HG03045 (cell line): ENCODE data around the gene PRDM15.

Experiments used
- ATAC-seq: cut with Tn5 transposase; IDR thresholded peaks from one replicate; pipeline ENCODE4 v1.9.1; 2021; ENCODE audit warnings: mild to moderate bottlenecking, moderate library complexity; ENCODE audit not compliant: unreplicated experiment

Gene PRDM15

DNA sequence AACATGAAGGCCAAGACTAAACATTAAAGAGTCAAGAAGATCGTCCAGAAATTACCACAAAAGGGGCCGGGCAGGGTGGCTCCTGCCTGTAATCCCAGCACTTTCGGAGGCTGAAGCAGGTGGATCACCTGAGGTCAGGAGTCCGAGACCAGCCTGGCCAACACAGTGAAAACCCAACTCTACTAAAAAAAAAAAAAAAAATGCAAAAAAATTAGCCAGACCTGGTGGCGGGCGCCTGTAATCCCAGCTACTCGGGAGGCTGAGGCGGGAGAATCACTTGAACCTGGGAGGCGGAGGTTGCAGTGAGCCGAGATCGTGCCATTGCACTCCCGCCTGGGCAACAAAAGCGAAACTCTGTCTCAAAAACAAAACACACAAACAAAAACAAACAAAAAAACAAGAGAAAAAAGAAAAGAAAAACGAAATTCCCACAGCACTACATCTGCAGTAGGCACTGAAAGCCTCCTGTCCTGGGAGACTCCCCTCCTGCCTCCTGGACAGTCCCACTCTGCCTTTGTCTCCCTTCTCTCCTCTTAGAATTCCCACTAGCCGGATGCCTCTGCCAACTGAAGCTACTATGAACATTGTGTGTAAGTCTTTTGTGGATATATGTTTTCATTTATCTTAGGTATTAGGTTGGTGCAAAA lies 94.6 kb downstream of the PRDM15 start:
- no peak for ATAC-seq

DNA sequence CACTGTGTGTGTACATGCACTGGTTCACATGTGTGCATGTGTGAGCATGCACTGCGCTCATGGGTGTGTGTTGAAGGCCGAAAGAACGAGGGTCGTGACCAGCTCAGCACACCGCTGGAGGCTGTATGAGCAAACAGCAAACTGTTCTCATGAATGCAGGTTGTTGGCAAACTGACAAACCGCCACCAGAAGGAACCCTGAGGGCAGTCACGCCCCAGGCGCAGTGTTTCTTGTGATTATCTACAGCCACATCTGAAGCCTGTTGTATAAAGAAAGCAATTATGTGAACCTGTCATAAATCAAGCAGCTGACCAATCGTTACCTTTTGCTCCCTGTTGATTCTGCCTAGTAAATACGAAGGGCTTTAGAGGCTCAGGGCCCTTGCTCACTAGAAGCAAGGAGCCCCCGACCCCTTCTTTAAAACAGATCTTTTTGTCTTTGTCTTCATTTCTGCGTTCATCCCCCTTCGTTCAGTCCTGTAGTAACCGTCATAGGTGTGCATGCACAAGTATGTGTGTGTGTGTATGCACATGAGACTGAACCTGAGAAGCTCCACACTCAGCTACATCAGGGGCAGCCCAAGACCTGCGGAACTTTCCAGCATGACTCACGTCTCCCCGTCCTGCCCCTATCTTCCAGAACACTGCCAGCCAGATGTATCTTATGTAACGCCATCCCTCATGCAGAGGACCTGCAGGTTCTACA lies 95.5 kb downstream of the PRDM15 start:
- ATAC-seq = no peak

DNA sequence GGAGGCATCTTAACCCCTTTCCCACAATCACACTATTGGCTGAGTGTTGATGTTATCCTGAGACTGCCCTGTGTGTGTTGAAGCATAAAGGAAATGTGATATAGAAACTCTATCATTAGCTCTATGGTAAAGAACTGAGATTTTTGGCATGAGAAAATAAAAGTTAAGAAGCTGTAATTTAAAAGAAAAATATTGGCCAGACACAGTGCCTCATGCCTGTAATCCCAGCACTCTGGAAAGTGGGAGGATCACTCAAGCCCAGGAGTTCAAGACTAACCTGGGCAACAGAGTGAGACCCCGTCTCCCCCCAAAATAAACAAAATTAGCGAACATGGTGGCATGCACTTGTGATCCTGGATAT lies 98.1 kb downstream of the PRDM15 start:
- ATAC-seq = no peak

DNA sequence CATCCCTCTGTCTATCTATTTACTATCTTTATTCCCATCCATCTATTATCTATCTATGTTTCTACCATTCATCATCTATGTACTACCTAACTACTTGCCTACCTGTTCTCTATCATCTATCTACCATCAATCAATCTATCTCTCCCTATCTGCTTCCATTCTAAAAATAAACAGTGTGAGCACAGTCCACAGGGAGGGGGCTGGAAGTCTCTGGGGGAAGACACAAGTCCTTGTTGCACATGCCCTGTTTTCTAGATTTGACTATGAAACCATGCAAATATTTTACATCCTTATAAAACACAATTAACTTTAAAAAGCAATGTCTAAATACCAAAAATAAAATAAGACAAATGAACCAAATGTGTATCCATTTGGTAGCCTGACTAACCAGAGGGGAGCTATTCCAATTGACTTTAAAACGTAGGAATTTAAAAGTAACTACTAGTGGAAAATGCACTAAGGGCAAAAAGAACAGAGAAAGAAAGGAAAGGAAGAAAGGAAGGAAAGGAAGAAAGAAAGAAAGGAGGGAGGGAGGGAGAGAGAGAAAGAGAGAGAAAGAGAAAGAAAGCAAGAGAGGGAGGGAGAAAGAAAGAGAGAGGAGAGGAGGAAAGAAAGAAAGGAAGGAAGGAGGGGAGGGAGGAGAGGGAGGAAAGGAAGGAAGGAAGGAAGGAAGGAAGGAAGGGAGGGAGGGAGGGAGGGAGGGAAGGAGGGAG lies 98.7 kb downstream of the PRDM15 start:
- no peak for ATAC-seq

DNA sequence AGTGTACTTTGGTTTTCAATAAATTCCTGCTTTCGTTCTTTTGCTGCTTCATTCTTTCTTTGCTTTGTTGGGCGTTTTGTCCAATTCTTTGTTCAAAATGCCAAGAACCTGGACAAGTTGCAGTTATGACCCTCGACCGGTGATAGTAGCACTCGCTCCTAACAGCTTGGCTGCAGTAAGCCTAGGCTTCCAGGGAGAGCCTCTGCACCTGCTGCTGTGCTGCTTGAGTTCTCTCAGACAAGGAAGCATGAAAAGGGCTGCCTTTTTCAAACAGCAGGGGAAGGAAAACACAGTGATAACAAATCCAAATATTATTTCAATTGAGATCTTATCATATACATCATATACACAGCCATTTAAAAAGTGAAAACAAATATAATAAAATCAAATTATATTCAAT lies 99.5 kb downstream of the PRDM15 start:
- no peak for ATAC-seq

DNA sequence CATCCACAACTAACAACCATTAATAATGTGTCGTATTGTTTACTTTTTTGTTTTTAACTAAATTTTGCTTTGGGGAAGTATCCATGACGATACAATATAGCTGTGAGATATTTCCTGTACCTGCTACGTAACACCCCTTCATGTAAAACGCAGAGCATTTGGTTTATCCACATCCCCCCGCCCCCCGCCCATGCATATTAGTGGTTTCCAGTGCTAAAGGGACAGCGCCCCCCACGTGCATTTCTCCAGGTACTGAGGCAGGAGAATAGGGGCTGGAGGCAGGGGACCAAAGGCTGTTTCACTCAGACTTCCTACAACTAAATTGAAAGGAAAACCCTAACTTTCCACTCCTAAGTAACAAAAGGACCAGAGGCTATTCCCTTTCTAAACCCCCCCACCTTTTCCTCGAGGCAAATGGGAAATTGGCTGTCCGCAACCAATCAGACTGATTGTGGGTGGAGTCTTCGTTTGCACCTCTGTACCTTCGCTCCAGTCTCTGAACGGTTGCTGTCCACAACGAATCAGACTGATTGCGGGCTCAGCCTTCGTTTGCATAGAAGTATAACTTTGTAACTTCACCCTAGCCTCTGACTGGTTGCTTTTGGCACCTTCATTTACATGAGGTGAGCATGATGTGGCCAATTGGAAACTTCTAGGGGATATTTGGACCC lies 100.1 kb downstream of the PRDM15 start:
- no peak for ATAC-seq

DNA sequence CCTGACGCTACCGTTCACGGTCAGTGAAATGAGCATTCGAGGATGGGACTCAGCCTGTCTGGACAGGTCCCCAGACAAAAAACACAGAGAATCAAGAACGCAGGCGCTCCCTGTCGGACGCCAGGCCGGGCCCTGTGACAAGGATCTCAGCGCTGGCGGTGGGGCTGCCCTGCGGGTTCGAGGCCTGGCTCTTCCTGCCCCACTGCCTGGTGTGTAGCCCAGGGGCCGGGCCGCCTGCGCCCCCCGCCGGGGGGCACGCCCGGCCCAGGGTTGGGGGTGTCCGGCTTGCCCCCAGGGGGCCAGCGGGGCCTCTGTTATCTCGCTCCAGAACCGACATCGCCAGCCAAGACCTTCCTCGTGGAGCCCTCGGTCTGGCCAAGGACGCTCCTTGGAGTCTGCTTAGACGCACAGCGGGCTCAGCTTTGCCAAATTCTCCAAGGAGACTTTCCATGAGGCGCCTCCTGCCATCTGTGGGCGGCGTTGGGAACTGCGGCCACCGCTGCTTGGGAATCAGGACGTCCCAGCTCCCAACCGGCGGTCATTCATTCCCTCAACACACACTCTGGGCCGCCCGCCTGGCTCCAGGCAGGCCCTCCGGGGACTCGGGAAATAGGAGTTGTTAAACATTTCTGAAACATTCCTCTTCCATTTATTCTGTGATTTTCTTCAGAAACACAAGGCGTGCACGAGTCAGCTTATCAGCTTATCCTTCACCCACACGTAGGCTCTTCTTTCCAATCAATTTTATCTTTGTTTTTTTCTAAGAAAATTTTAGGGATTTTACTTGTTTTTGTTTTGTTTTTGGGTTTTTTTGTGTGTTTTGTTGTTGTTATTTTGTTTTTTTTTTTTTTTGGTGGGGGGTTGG lies 101.0 kb downstream of the PRDM15 start:
- ATAC-seq = no peak

DNA sequence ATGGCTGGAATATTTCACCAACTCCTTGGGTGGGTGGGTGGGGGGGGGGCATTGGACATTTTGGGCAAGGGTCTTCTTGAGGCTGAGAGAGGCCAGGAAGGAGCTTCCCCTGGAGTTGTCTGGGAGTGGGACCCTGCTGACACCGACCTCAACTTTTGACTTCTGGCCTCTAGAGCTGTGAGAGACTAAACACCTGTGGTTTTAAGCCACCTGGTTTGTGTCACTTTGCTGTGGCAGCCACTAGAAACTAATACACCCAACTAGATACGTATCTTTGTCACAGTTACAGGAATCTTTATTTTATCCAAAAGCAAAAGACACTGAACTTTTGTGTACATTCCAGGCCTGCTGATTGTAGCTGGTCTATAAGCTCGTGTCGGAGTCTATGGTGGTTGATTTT lies 102.4 kb downstream of the PRDM15 start:
- ATAC-seq = no peak

DNA sequence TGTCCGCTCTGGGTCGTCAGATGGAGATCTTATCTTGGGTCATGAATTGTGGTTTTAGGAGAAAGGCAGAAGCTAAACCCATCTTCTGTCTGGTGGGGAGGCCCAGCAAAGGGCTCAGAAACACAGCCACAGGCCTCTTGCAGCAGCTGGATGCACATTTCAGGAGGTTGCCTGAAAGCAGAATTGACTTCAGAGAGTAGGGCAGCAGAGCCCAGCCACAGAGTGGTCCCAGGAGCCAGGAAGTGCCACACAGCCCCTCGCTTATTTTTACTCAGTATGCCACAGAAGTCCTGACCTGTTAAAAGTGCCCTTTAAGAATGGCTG lies 104.0 kb downstream of the PRDM15 start:
- ATAC-seq = no peak

DNA sequence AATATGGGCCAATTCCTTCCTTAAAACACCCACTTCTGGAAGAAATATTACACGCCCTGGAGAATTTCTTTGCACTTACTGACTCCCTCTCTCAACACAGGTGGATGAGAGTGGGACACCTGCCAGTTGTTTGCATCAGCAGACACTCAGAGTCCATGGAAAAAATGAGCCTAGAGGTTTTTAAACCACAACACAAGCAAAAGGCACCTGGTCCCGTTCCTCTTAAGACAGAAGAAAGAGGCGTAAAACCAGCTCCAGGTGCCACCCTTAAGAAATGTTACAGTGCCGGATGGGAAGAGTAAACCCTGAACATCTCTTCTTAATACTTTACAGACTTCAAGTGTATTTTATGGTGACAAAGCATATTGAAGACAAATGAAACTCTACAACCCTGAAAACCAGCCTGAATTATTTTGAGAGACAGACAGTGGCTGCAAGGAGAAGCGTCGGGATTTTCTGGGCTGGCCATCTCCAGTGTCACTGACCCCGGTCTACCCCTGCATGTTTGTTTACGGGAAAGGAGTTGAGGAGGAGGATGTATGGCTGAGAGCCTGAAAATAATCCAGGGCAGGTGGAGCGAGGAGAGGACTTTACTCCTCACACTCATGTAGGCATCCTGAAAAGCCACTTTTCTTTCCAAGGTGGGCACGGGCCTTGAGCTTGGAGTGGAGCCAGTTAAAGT lies 104.5 kb downstream of the PRDM15 start:
- no peak for ATAC-seq

DNA sequence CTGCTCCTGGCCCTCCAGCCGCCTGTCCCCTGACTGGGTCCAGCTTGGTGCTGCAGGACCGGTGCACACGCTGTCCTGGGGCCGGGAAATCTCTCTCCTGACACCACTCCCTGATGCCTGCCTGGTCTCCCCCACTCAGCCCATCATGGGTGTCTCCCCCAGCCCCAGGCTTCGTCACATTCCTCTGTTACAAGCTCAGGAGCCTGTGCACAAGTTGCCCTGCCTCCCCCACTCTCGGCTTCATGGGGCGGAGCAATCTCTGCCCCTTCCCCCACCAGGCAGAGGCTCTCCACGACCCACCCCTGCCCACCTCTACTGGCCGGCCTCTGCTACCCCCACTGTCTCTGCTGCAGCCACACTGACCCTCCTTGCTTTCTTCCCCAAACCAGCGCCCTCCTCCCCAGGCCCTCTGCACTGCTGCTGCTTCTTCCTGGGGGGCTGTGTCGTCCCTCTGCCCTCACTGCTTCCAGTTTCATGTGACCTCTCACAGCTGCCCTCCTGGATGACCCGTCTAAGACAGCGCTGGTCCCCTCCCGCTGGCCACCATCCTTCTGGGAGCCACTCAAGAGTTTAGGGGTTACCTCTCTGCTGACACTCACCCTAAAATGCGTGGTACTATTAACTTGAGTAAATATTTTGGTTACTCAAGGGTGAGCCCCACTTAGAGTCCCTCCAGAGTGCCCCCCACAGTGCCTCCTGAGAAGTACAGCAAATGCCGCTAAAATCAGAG lies 106.6 kb downstream of the PRDM15 start:
- no peak for ATAC-seq

DNA sequence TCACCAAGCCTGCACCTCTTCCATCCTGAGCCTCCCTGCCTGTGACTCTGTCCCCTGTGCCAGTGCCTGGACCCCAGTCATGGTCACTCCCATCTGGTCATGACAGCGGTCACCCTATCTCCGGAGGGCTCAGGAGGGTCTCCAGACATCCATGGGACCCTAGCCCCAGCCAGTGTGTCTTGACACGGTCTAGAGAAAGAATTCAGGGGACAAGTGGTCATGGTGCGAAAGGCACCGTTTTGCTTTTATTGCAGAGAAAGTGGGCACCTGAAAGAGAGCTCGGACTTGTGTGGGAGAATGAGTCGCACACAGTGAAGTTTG lies 107.6 kb downstream of the PRDM15 start:
- no peak for ATAC-seq

DNA sequence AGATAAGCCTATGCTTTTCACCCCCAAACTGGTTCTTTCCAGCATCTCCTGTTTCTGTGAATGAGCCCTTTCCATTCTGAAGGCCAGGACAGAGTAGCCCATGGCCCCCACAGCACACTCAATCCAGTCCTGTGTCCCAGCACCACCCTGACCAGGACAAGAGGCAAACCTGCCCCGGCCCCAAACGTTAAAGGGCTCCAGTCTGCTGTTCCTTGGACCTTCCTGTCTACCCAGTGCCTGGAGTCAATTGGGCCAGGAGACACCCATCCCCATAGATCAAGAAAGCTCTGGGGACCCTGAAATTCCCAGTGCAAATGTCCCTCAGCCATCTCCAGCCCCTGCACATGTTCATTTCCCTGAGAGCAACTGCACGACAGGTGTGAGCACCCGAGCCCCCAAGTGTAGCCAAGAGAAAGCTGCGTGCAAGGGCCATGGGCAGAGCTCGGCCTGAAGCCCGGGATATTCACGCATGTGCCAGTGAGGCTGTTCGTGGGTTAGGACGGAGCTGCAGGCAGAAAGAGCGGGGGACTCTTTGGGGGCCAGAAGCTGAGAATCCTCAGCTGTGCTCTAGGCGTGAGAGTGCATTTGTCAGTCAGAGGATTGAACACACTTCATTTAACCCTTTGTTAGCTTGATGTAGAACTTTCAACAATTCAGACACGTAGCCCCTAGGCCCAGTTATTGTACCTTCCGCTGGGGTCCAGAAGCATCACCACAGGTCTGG lies 108.1 kb downstream of the PRDM15 start:
- ATAC-seq = no peak

DNA sequence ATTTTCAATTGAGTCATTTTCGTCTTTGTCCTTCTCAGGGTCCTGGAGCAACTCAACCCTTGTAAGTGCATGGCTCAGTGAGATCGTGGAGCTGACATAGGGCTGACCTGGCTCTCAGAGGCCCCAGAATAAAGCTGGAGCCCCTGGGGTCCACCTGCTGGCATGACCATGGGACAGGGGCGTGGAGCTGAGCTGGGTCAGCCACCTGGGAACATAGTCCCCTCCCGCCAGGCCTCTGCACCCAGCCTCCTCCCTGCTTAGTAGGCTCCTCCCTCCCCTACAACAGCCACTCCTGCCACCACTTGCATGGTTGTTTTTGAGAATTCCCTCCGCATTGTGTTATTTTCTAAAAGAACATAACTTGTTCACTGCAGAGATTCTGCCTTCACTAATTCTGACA lies 109.2 kb downstream of the PRDM15 start:
- no peak for ATAC-seq

DNA sequence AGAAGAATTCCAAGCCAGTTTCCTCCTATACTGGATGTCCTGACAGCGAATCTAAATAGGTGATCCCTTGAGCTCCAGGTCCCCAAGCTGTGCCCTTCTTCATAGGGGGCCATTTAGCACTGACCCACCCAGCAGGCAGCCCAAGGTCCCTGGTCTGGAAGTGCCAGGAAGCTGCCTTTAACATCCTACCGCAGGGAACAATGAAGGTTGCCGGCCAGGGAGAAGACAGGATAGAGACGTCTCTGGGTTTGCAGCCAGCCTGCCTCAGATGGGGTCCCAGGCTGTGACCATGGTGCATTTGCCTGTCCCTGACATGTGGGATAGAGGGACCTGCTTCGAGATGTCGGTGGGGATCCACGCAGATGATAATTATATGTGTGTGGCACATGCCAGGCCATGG lies 109.6 kb downstream of the PRDM15 start:
- no peak for ATAC-seq

DNA sequence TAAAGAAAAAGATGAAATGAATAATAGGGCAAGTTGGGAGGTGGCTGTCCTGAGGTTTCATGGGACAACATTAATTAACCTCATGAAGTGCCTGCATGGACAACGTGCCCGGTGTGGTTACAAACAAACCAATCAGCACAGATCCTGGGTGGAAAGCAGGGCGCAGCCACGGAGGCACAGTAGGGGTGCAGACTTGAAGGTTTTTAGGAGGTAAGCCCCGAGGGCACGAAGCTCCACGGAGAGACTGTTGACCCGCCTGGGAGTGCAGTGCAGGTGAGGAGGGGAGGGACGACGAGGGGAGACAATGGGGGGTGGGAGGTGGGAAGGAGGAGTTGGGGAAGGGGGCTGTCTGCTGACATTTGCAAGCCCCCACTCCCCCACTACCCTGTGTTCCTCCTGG lies 110.0 kb downstream of the PRDM15 start:
- no peak for ATAC-seq

DNA sequence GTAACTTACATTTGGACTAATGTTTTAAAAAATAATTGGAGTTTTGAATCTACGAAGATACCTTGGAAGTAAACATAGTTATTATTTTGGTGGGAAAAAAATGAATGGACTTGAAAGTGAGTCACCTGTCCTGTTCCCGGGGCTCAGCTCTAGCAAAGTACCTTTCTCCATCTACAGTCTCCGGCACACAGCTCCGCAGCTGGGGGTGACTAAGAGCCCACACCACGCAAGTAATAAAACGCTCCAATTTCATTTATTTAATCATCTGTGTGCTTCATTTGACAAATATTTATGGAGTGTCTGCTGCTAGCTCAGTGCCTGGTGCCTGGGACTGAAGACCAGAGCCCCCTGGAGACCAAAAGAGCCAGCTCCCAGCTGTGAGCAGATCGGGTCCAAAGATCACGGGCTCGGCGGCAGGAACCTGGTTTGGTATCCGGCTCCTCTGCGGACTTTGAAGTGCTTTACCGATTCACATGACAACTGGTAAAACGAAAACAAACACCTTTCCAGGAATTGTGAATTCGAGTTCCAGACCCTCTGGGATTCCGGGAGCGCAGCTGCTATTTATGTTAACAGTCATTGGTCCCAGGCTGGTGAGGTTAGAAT lies 110.6 kb downstream of the PRDM15 start:
- ATAC-seq = no peak

DNA sequence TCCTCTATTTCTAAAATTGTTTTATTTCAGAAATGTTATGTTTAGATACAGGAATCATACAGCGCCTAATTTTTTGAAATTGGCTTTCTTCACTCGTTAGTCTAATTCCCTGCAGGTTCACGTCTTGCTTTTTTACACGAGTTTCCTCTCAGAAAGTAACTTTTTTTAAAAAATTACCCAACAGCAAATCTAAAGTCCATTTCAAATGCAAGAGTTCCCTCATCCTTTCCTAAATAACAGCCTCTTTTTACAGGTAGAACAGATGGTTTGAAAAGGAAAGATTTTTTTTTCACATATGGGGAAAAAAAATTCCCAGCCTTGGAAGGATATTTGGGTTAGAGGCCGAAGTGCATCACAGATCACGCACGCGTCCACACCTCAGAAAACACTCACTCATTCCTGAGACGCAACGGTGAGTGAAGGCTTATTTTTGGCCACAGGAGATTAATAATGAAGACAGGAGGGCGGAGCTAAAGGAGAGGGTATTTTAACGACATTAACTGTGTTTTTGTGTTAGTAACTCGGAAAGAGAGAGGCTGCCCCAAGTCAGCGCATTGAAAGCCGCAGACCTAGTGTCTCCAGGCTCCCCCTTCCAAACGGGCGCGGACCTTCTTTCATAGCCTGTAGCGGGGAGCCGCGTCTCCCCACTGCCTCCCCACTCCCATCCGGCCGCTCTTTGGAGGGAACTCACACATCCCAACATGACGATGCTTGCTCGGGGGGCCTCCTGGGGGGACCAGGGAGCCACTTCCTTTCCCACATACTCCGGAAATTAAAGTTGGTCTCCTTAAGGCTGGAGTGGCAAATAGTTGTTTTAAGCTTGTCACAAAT lies 111.3 kb downstream of the PRDM15 start:
- no peak for ATAC-seq
